GM12878 (cell line): ENCODE results near the gene TTC38. TPM values are rescaled to one million over a fixed set of nuclear protein-coding genes. Genes with fewer than 3 reads are reported as not detected.

Experiments
- ATAC-seq: fragments of 200-7000 bp; cut with Tn5 transposase; 3 replicates; pipeline ENCODE4 v1.9.1; 2020; ENCODE audit warnings: mild to moderate bottlenecking, moderate library complexity
- BruUV-seq: library from RNA; stranded (reverse); fragments of 400-500 nt; replicated peaks from 2 replicates; lab custom pipeline; 2021; lab: Mats Ljungman, UMichigan
- CTCF ChIA-PET: fragments of 300-600 bp; sonication (Branson Sonifier 250); formaldehyde crosslinking; extraction: SDS; loops from one replicate; lab custom pipeline; 2021; ENCODE audit warnings: inconsistent platforms; lab: Yijun Ruan, JAX
- POLR2A ChIA-PET: fragments of 350-600 bp; formaldehyde crosslinking; extraction: SDS; loops from one replicate; lab custom pipeline; 2021; ENCODE audit warnings: inconsistent platforms; lab: Charles Lee
- RAD21 ChIA-PET: fragments of 300-600 bp; sonication (Branson Sonifier 250); formaldehyde crosslinking; loops from one replicate; lab custom pipeline; 2023; ENCODE audit warnings: antibody characterized with exemption; ENCODE audit not compliant: unreplicated experiment; lab: Charles Lee
- SMC1A ChIA-PET: fragments of 300-600 bp; sonication (Branson Sonifier 250); formaldehyde crosslinking; loops from one replicate; lab custom pipeline; 2023; ENCODE audit not compliant: unreplicated experiment, uncharacterized antibody; lab: Charles Lee
- DNase-seq: peaks from one replicate; pipeline ENCODE4 v3.0.0-alpha.2; 2011; ENCODE audit warnings: low read depth, low spot score
- FAIRE-seq: peaks from 3 replicates; lab custom pipeline; 2011; peaks lifted over from hg19 to GRCh38; lab: Jason Lieb, UNC
- H2AFZ ChIP-seq: 2 replicates; pipeline ENCODE4 v1.6.0; 2011; ENCODE audit warnings: low read depth, low read length, control low read depth; ENCODE audit not compliant: control insufficient read depth
- H3K27ac ChIP-seq: 2 replicates; pipeline ENCODE4 v1.5.1; 2011; ENCODE audit warnings: control low read depth; ENCODE audit not compliant: control insufficient read depth, insufficient read depth
- H3K27me3 ChIP-seq, 2 experiments: replicated peaks in 1 of 2; 2 replicates each; pipeline versions ENCODE4 v1.6.0 to v1.6.1; 2011; ENCODE audit warnings: low read length in 1 of 2; ENCODE audit not compliant: control insufficient read depth in 2 of 2, insufficient read depth in 2 of 2
- H3K36me3 ChIP-seq, 2 experiments: 2 replicates each; pipeline ENCODE4 v1.5.1; 2011; ENCODE audit warnings: low read length in 1 of 2; ENCODE audit not compliant: control insufficient read depth in 2 of 2, insufficient read depth in 2 of 2
- H3K4me1 ChIP-seq: 2 replicates; pipeline ENCODE4 v1.6.1; 2011; ENCODE audit warnings: mild to moderate bottlenecking, low read length, moderate library complexity, mixed read lengths; ENCODE audit not compliant: control insufficient read depth, insufficient read depth
- H3K4me2 ChIP-seq: 2 replicates; pipeline ENCODE4 v1.6.0; 2011; ENCODE audit warnings: control low read depth; ENCODE audit not compliant: control insufficient read depth, insufficient read depth
- H3K4me3 ChIP-seq: fragments of 200-600 bp; sonication (generic); 2 replicates; pipeline ENCODE4 v1.5.1; 2016
- H3K79me2 ChIP-seq: 2 replicates; pipeline ENCODE4 v1.6.0; 2011; ENCODE audit warnings: low read length; ENCODE audit not compliant: control insufficient read depth, insufficient read depth
- H3K9ac ChIP-seq: 2 replicates; pipeline ENCODE4 v1.8.0; 2011; ENCODE audit warnings: low read length, control low read depth, mixed read lengths; ENCODE audit not compliant: control insufficient read depth, insufficient read depth
- H3K9me3 ChIP-seq: replicated peaks from 3 replicates; pipeline ENCODE4 v1.5.1; 2011; ENCODE audit warnings: mild to moderate bottlenecking, low read length; ENCODE audit not compliant: control insufficient read depth, insufficient read depth
- H4K20me1 ChIP-seq: 2 replicates; pipeline ENCODE4 v1.6.0; 2011; ENCODE audit not compliant: control insufficient read depth, insufficient read depth
- ASH2L ChIP-seq: fragments of 300-600, 200-600 bp; sonication (generic); IDR thresholded peaks from 2 replicates; pipeline ENCODE4 v1.6.1; 2017; ENCODE audit warnings: low read depth, mild to moderate bottlenecking, borderline replicate concordance
- ATF7 ChIP-seq: fragments of 450-650 bp; IDR thresholded peaks from 2 replicates; pipeline ENCODE4 v1.6.1; 2016; ENCODE audit warnings: low read depth, mild to moderate bottlenecking
- BHLHE40 ChIP-seq, 2 experiments: fragments of 450-650 bp in 1 of 2; IDR thresholded peaks; 2 replicates each; pipeline ENCODE4 v1.6.1; 2011 to 2017; ENCODE audit warnings: low read depth in 2 of 2, borderline replicate concordance in 1 of 2, improper control_type of control experiment in 1 of 2, low read length in 1 of 2, mild to moderate bottlenecking in 1 of 2
- CTCF ChIP-seq, 3 experiments: IDR thresholded peaks in 2 of 3; conservative IDR thresholded peaks in 1 of 3; 2 replicates each; pipeline ENCODE4 v1.5.1; 2011; ENCODE audit warnings: low read depth in 3 of 3, low read length in 3 of 3, mild to moderate bottlenecking in 3 of 3, control low read depth in 2 of 3, moderate library complexity in 2 of 3, inconsistent platforms in 1 of 3, mixed read lengths in 1 of 3; ENCODE audit not compliant: control insufficient read depth in 2 of 3, insufficient read depth in 1 of 3; ENCODE audit errors: extremely low read depth in 1 of 3
- EGR1 ChIP-seq, 2 experiments: IDR thresholded peaks; 1 replicate in 1 of 2; 2 replicates in 1 of 2; pipeline ENCODE4 v1.6.1; 2011 to 2012; ENCODE audit warnings: low read depth in 2 of 2, low read length in 2 of 2, borderline replicate concordance in 1 of 2, mild to moderate bottlenecking in 1 of 2, moderate library complexity in 1 of 2
- ETV6 ChIP-seq, 2 experiments: fragments of 450-650 bp in 1 of 2; IDR thresholded peaks in 1 of 2; conservative IDR thresholded peaks in 1 of 2; 2 replicates each; pipeline ENCODE4 v1.6.1; 2014; ENCODE audit warnings: antibody characterized with exemption in 1 of 2, borderline replicate concordance in 1 of 2, low read depth in 1 of 2, mild to moderate bottlenecking in 1 of 2, moderate library complexity in 1 of 2
- FOS ChIP-seq: IDR thresholded peaks from 3 replicates; pipeline ENCODE4 v1.6.1; 2011; ENCODE audit warnings: borderline replicate concordance; ENCODE audit not compliant: insufficient read length; ENCODE audit errors: extremely low read depth
- IRF5 ChIP-seq: fragments of 450-650 bp; IDR thresholded peaks from 2 replicates; pipeline ENCODE4 v1.6.1; 2017; ENCODE audit warnings: borderline replicate concordance
- MEF2A ChIP-seq: IDR thresholded peaks from 2 replicates; pipeline ENCODE4 v1.6.1; 2011; ENCODE audit warnings: low read depth, mild to moderate bottlenecking, low read length, moderate library complexity; ENCODE audit not compliant: insufficient read depth
- MTA2 ChIP-seq: fragments of 450-650 bp; IDR thresholded peaks from 2 replicates; pipeline ENCODE4 v1.6.1; 2016; ENCODE audit warnings: low read depth, mild to moderate bottlenecking, moderate library complexity
- MTA3 ChIP-seq: IDR thresholded peaks from 2 replicates; pipeline ENCODE4 v1.6.1; 2012; ENCODE audit warnings: low read length, inconsistent platforms, borderline replicate concordance
- MXI1 ChIP-seq: fragments of 150-350 bp; IDR thresholded peaks from 2 replicates; pipeline ENCODE4 v1.6.1; 2011; ENCODE audit warnings: low read depth, mild to moderate bottlenecking, inconsistent platforms, low read length, improper control_type of control experiment
- PAX5 ChIP-seq: IDR thresholded peaks from 2 replicates; pipeline ENCODE4 v1.6.1; 2011; ENCODE audit warnings: low read depth, low read length, borderline replicate concordance
- PKNOX1 ChIP-seq: fragments of 450-650 bp; IDR thresholded peaks from 2 replicates; pipeline ENCODE4 v1.6.1; 2016; ENCODE audit warnings: mild to moderate bottlenecking
- POLR2AphosphoS5 ChIP-seq: IDR thresholded peaks from 2 replicates; pipeline ENCODE4 v1.6.1; 2011; ENCODE audit warnings: mild to moderate bottlenecking, low read length, inconsistent platforms
- RELA ChIP-seq: fragments of 450-650 bp; IDR thresholded peaks from 2 replicates; pipeline ENCODE4 v1.8.0; 2014; ENCODE audit warnings: borderline replicate concordance; ENCODE audit not compliant: partially characterized antibody
- SIX5 ChIP-seq: IDR thresholded peaks from 2 replicates; pipeline ENCODE4 v1.6.1; 2011; ENCODE audit warnings: mild to moderate bottlenecking, low read depth, low read length, moderate library complexity; ENCODE audit not compliant: severe bottlenecking
- SP1 ChIP-seq: IDR thresholded peaks from one replicate; pipeline ENCODE4 v1.6.1; 2011; ENCODE audit warnings: low read depth, low read length
- SUZ12 ChIP-seq: fragments of 200-600 bp; sonication (generic); IDR thresholded peaks from one replicate; pipeline ENCODE4 v1.6.1; 2018; ENCODE audit warnings: antibody characterized with exemption, mild to moderate bottlenecking; ENCODE audit not compliant: unreplicated experiment
- WGBS: methylation state at CpG from one replicate; pipeline ENCODE4 v1.1.6; 2016; ENCODE audit warnings: low lambda C conversion rate; ENCODE audit not compliant: insufficient replicate concordance, insufficient coverage; ENCODE audit errors: missing lambda C conversion rate; 5-methylcytosine and 5-hydroxymethylcytosine counted together
- in situ Hi-C: fragments of 300-500 bp; cut with MboI; formaldehyde crosslinking; loops from 9 replicates; pipeline ENCODE4 v1.14.3; 2018; ENCODE audit warnings: mixed read lengths
- intact Hi-C: fragments of 100-400 bp; cut with micrococcal nuclease; formaldehyde crosslinking; loops from one replicate; pipeline ENCODE4 v1.14.2; 2022; ENCODE audit not compliant: unreplicated experiment
- polyA plus RNA-seq, 11 experiments: library from polyadenylated mRNA; depleted of rRNA in 4 of 11; unstranded in 6 of 11; stranded (reverse) in 5 of 11; fragments of >200 nt; fragmentation: Nextera tagmentation in 4 of 11; fragmentation: Illumina TruSeq in 1 of 11; extraction: Ambion mirVana in 4 of 11; extraction: Trizol in 1 of 11; gene quantifications; 1 replicate in 1 of 11; 2 replicates in 10 of 11; pipeline versions ENCODE4 v1.2.1 to v1.2.3, GENCODE V29; 2011 to 2016; ENCODE audit warnings: inconsistent platforms in 2 of 11, missing spikeins in 2 of 11, low read depth in 1 of 11
- total RNA-seq, 4 experiments: library from RNA; depleted of rRNA in 3 of 4; stranded (reverse); fragments of >200 nt in 3 of 4; fragmentation: Illumina TruSeq in 1 of 4; extraction: Trizol in 1 of 4; gene quantifications; 2 replicates each; pipeline versions ENCODE4 v1.2.1 to v1.2.3, GENCODE V29; 2013 to 2021

TTC38 gene
- total and polyA plus RNA-seq, 10 of the 15 experiments (the other 5 are each of a cell fraction or from before 2014, with no cell fraction given): 0.58 to 39.9 (median 13.0) TPM

- TF ChIP-seq ETV6 (conservative IDR thresholded peaks at IDR 0.05 in 1 of 2, IDR thresholded peaks at IDR 0.05 in 1 of 2; ENCODE audit: borderline replicate concordance in 1 of 2, low read depth in 1 of 2): no peak
- TF ChIP-seq RELA: no peak
Measured at GRCh38 chr22:46317646-46318045, 49.8 kb downstream of the TTC38 start (continued).

- H3K4me1 ChIP-seq: no peaks in the 10 kb centered on the region
- intact Hi-C loops (loop anchor here (10.0 kb wide), 1 partner anchor 324 kb away; no protein-coding TSS in a partner anchor), in situ Hi-C loops (no loop called here)
- H3K4me2 ChIP-seq: no peak overlapping the region
- no peaks in the 10 kb centered on the region for H3K9me3 ChIP-seq
- BruUV-seq: no TSS peak
- peaks cover 15 to 45% of the 10 kb centered on the region in 2 experiments; a peak in 3 of 4 replicates for H3K36me3 ChIP-seq
- no peak for ATAC-seq
- FAIRE-seq: no peak
- POLR2A ChIA-PET: no interaction called here
- no peaks in the 10 kb centered on the region for H3K79me2 ChIP-seq
- SMC1A ChIA-PET: no interaction called here
- no peaks in the 10 kb centered on the region for H3K27me3 ChIP-seq
- CTCF ChIA-PET: no interaction called here
- DNase-seq: no peak
- RAD21 ChIA-PET: no interaction called here
- no peak overlapping the region for H3K4me3 ChIP-seq
- WGBS: 94% methylated on average over 10 of the region's 15 CpGs
- no peak overlapping the region for H3K27ac ChIP-seq
- no peak overlapping the region for H3K9ac ChIP-seq
- no peak overlapping the region for H2AFZ ChIP-seq
- no peaks in the 10 kb centered on the region; the same call in 1 of the 2 replicates for H4K20me1 ChIP-seq
- TF ChIP-seq SIX5 (no peak), SP1 (no peak), POLR2AphosphoS5 (no peak), PAX5 (no peak), MTA2 (no peak), ATF7 (no peak), ASH2L (no peak), MXI1 (no peak), MEF2A (no peak), IRF5 (no peak), FOS (no peak), BHLHE40 (IDR thresholded peaks at IDR 0.05; ENCODE audit: borderline replicate concordance in 1 of 2, low read depth in 2 of 2, low read length in 1 of 2) (no peak), MTA3 (no peak), CTCF (IDR thresholded peaks at IDR 0.05 in 2 of 3, conservative IDR thresholded peaks at IDR 0.05 in 1 of 3; ENCODE audit: control insufficient read depth in 2 of 3, extremely low read depth in 1 of 3, insufficient read depth in 1 of 3, low read depth in 3 of 3, low read length in 3 of 3) (no peak), PKNOX1 (no peak), SUZ12 (no peak), EGR1 (IDR thresholded peaks at IDR 0.05; ENCODE audit: borderline replicate concordance in 1 of 2, low read depth in 2 of 2, low read length in 2 of 2) (no peak)
Measured at GRCh38 chr22:46318576-46318975, 50.8 kb downstream of the TTC38 start.
